ENCODE data around the gene ACTG2.

ACTG2 gene

GRCh38 chr2:73891276-73891901 is 1.4 kb upstream of the ACTG2 start:
- DNase-seq (ENCODE audit: low spot score), result no peak
- TF ChIP-seq CTCF (IDR thresholded peaks at IDR 0.05; ENCODE audit: extremely low read depth, insufficient read depth, missing control alignments), result no peak
- in situ Hi-C loops (cut with MboI; ENCODE audit: low pct_unique_long_range_greater_than_20kb, low sequenced_read_pairs, unreplicated experiment), result no loop called here

- in situ Hi-C loops (cut with MboI; ENCODE audit: low pct_unique_long_range_greater_than_20kb, low sequenced_read_pairs, unreplicated experiment), result no loop called here
- no peak for DNase-seq (ENCODE audit: low spot score)
Observed at GRCh38 chr2:73893764-73894474, 1.1 kb downstream of the ACTG2 start.

DNA sequence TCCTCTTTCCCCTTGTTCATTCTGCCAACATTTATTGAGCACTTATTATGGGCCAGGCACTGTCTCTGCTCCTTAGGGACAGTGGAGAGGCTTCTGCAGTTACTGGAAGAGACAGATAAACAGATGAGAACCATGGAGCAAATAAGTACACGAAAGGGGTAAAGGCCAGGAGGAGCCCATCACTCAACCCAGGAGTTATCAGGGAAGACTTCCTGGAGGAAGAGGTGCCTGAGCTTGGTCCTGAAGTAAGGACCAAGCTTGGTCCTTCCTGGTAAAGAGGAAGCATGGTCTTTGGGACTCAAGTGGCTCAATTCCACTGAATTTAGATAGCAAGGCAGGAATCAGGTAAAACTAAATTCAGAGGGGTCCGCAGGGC is 1.7 kb downstream of the ACTG2 start:
- TF ChIP-seq CTCF (IDR thresholded peaks at IDR 0.05; ENCODE audit: extremely low read depth, insufficient read depth, missing control alignments), result no peak
- in situ Hi-C loops (cut with MboI; ENCODE audit: low pct_unique_long_range_greater_than_20kb, low sequenced_read_pairs, unreplicated experiment), result no loop called here
- DNase-seq (ENCODE audit: low spot score), result no peak

More at GRCh38 chr2:73893764-73894474, 1.1 kb downstream of the ACTG2 start:
- TF ChIP-seq CTCF (IDR thresholded peaks at IDR 0.05; ENCODE audit: extremely low read depth, insufficient read depth, missing control alignments), result no peak

DNA sequence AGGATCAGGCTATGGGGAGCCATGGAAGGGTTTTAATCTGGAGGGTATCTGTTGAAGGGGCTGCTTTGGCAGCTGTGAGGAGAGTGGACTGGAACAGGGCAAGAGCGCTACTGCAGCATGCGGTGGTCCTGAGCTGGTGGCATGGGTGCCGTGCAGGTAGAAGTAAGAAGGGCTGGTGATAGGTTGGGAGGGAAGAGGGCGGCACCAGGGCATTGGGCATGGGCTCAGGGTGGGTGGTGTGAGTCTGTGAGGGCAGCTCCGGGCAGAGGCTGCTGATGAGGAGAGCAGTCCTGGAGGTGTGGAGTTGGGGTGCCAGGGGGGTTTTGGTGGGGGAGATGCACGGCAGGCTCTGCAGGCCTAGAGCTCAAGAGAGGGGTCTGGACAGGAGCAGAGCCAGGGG is 2.1 kb downstream of the ACTG2 start:
- in situ Hi-C loops (cut with MboI; ENCODE audit: low pct_unique_long_range_greater_than_20kb, low sequenced_read_pairs, unreplicated experiment), result no loop called here
- DNase-seq (ENCODE audit: low spot score), result no peak
- no peak for TF ChIP-seq CTCF (IDR thresholded peaks at IDR 0.05; ENCODE audit: extremely low read depth, insufficient read depth, missing control alignments)

- in situ Hi-C loops (cut with MboI; ENCODE audit: low pct_unique_long_range_greater_than_20kb, low sequenced_read_pairs, unreplicated experiment), result no loop called here
- no peak for TF ChIP-seq CTCF (IDR thresholded peaks at IDR 0.05; ENCODE audit: extremely low read depth, insufficient read depth, missing control alignments)
- DNase-seq (ENCODE audit: low spot score), result no peak
Observed at GRCh38 chr2:73895473-73895872, 2.7 kb downstream of the ACTG2 start.

- peak; percentile 42 for DNase-seq (ENCODE audit: low spot score)
- TF ChIP-seq CTCF (IDR thresholded peaks at IDR 0.05; ENCODE audit: extremely low read depth, insufficient read depth, missing control alignments), result no peak
- in situ Hi-C loops (cut with MboI; ENCODE audit: low pct_unique_long_range_greater_than_20kb, low sequenced_read_pairs, unreplicated experiment), result no loop called here
Observed at GRCh38 chr2:73896362-73897239, 3.8 kb downstream of the ACTG2 start.
